Measurements from ENCODE around the gene OR2T1.
"Not testable (repeated sequence)": the region's sequence is repeated elsewhere in the genome, so short reads cannot be mapped to it uniquely, and the experiment has no call there.

OR2T1 gene

DNA sequence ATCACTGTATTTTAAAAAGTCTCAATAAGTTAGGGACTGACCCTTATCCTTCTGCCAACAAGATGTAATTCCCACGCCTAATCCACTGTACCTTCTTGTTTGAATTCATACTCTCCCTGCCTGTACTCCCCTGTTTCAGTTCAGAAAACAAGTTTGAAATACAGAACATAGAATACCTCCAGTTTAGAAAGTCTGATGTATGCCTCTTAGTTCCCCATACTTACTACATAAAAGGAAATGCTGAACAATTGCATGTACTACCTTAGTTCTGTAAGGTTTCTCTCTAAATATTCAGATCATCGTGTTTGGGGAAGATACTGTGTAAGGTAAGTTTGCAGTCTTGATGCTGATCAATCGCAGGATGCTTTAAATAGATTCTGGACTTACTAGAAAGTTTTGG, 33.5 kb downstream of the OR2T1 start:
- not testable (repeated sequence) for DNase-seq (ENCODE audit: low read depth in 2 of 2)

- DNase-seq (ENCODE audit: low read depth in 2 of 2): not testable (repeated sequence)
Observed at GRCh38 chr1:248438668-248439067, 35.8 kb downstream of the OR2T1 start.

DNA sequence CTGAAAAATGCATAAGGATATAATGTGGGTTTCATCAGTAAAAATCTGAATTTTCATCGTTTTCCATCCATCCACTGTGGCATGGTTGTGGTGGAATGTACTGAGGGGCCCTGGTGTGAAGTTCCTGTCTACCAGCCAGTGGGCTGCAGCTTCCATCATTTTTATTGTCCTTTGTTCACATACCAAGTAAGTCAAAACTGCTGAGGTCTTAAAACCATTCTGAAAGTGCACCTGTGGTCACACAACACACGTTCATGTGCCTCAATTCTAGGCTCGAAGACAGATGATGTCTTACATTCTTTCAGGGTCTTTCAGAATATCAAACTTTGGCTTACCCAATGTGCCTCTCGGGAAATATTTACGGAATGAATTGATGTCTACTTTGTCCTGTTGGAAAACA, 36.4 kb downstream of the OR2T1 start:
- not testable (repeated sequence) for DNase-seq (ENCODE audit: low read depth in 2 of 2)

- not testable (repeated sequence) for DNase-seq (ENCODE audit: low read depth in 2 of 2)
Observed at GRCh38 chr1:248442500-248443277, 39.8 kb downstream of the OR2T1 start.

DNA sequence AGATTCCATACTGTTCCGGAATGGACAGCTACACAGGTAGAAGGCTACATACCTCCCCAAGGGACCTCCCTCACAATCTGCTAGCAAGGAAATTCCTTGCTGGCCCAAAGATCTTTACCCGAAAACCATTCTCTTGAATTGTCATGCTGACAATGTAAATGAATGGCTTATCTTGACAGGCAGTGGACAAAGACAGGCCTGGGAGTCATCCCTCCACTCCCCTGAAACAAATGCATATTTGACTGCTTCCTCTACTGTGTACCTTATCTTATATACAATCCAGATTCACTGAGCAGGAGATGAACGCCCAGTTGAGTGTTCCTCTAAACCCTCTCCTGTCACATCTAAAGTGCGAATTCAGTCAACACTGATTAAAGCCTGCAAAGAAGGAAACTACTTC, 41.8 kb downstream of the OR2T1 start:
- not testable (repeated sequence) for DNase-seq (ENCODE audit: low read depth in 2 of 2)

DNA sequence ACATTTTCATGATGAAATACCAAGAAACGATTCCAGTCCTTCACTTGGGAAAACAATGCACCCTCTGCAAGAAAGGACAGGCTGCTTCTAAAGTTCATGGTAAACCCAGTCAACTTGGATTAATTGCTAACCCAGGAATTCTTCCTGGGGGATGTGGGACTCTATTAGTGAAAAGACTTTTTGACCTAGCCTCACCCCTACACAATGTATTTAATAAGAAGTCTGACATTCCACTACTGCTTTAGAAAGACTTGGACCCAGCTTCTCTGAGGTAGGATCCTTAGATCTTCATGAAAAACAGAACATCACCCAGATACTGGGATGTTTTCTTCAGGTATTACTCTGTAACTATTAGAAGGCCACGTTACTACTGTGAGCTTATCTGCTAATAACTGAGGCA, 42.6 kb downstream of the OR2T1 start, which contains the start of gene OR2T2:
TSS of gene OR2T2 (plus strand) at position 239 of the 400 bp plus-strand sequence. CDS start 7,161 bp downstream, outside the sequence.
- not testable (repeated sequence) for DNase-seq (ENCODE audit: low read depth in 2 of 2)

- DNase-seq (ENCODE audit: low read depth in 2 of 2): not testable (repeated sequence)
Observed at GRCh38 chr1:248448409-248449074, 45.7 kb downstream of the OR2T1 start.

DNA sequence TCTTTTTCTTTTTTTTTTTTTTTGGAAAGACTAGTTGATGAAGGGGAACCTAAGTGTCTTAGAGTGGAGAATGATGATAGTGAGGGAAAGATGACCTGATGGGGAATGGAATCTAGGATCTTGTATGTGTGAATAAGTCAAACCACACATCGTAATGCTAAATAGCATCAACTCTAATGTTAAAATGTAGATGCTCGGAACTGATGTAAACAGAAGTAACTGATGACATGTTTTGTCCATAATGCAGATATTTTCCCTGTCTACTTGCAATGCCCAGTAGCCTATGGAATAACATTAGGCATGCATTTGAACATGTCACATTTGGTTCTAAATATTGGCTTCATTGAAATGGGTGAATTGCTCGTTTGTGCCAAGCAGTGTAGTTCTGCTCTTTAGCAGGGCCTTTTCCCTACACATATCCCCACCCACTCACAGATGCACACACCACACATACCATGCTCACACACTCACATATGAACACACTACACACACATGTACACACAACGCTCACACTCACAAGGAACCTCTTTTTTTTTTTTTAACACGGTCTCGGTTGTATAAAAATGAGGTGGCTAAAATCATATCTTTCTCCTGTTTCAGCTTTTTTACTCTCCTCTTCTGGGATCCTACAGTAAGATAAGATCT, 47.1 kb downstream of the OR2T1 start:
- DNase-seq (ENCODE audit: low read depth in 2 of 2): not testable (repeated sequence)

- not testable (repeated sequence) for DNase-seq (ENCODE audit: low read depth in 2 of 2)
Observed at GRCh38 chr1:248450466-248451145, 47.8 kb downstream of the OR2T1 start.

DNA sequence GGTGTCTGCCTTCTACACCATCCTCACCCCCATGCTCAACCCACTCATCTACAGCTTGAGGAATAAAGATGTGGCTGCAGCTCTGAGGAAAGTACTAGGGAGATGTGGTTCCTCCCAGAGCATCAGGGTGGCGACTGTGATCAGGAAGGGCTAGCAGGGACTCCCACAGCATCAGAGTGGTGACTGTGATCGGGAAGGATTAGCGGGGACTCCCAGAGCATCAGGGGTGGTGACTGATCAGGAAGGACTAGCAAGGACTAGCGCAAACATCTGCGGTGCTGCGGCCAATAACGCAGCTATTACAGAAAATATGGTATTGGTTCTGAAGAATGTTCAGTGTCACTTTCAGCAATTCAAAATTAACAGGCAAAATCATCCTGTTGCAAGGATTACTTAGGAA, 50.8 kb downstream of the OR2T1 start:
- not testable (repeated sequence) for DNase-seq (ENCODE audit: low read depth in 2 of 2)

GRCh38 chr1:248455045-248455444, 52.2 kb downstream of the OR2T1 start:
- DNase-seq (ENCODE audit: low read depth in 2 of 2): not testable (repeated sequence)

DNA sequence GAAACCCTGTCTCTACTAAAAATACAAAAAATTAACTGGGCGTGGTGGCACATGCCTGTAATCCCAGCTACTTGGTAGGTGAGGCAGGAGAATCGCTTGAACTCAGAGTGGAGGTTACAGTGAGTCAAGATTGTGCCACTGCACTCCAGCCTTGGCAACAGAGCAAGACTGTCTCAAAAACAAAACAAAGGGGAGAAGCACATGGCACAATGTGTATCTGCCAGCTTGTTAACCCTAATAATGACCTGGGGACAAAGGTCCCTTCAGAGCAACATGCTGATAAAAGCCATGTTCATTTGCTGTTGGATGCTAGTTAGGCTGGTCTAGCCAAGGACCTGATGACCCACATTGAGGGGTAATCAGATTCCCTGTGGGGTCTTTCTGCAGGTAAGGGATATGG, 53.8 kb downstream of the OR2T1 start:
- not testable (repeated sequence) for DNase-seq (ENCODE audit: low read depth in 2 of 2)

Measured in stimulated activated CD8-positive, alpha-beta memory T cell treated with anti-CD3 and anti-CD28 coated beads, Interleukin-15, amount 100 ng/mL, for 48 hours (primary cell).